ENCODE measurements around the gene BCOR.

- TF ChIP-seq CTCF (conservative IDR thresholded peaks at IDR 0.05 in 1 of 2, IDR thresholded peaks at IDR 0.05 in 1 of 2; ENCODE audit: extremely low read depth in 1 of 2, insufficient read depth in 1 of 2, low read depth in 1 of 2, low read length in 2 of 2) (no peak), EZH2 (IDR thresholded peaks at IDR 0.05; ENCODE audit: borderline replicate concordance, low read length) (no peak)
Measured at GRCh38 chrX:40003428-40004245, 94.1 kb downstream of the BCOR start.
